Colonic mucosa (tissue), 4 donors: Measurements from ENCODE around the gene ZSWIM6. TPM values are rescaled to one million over a fixed set of nuclear protein-coding genes. Genes with fewer than 3 reads are reported as not detected.
A peak's percentile ranks its signal among the peaks of the same experiment; 100 is the strongest.

Experiments
- DNase-seq: peaks from one replicate; pipeline ENCODE4 v3.0.0-alpha.2; 2020
- H3K27ac ChIP-seq: fragments of 200-600 bp; one replicate; pipeline ENCODE4 v1.8.0; 2021
- H3K27me3 ChIP-seq: fragments of 200-600 bp; one replicate; pipeline ENCODE4 v1.8.0; 2021
- H3K36me3 ChIP-seq: fragments of 200-600 bp; one replicate; pipeline ENCODE4 v1.8.0; 2021
- H3K4me1 ChIP-seq: fragments of 200-600 bp; one replicate; pipeline ENCODE4 v1.8.0; 2021; ENCODE audit warnings: mild to moderate bottlenecking
- H3K4me3 ChIP-seq: fragments of 200-600 bp; one replicate; pipeline ENCODE4 v1.8.0; 2021
- H3K9ac ChIP-seq, 2 donors: one replicate each; pipeline ENCODE4 v1.7.0; 2013; ENCODE audit warnings: control low read depth in 2 of 2, low read depth in 2 of 2, low read length in 2 of 2
- H3K9me3 ChIP-seq: fragments of 200-600 bp; one replicate; pipeline ENCODE4 v1.8.0; 2021
- CTCF ChIP-seq: fragments of 200-600 bp; IDR thresholded peaks from one replicate; pipeline ENCODE4 v1.8.0; 2022; ENCODE audit warnings: antibody characterized with exemption, mild to moderate bottlenecking
- intact Hi-C: fragments of 100-400 bp; cut with DNase I; formaldehyde crosslinking; loops from one replicate; pipeline ENCODE4 v1.14.1; 2022
- total RNA-seq, 2 donors: library from RNA; stranded (reverse); fragmentation: NEBNext Ultra II Directional in 1 of 2; extraction: Animal tissue kit (Norgen Biotek cat#: 25700) in 1 of 2; gene quantifications; one replicate each; pipeline ENCODE4 v1.2.1, GENCODE V29; 2021
- donor health status: healthy.
- donor health status: DM: no; HTN: no; CAD: no.
- donor health status: DM: no; HTN: no; CAD: no.

The ZSWIM6 gene
- total RNA-seq, result 10 to 100 TPM; 16.4 to 24.5 TPM

GRCh38 chr5:61331407-61332357 is at the start of gene ZSWIM6:
TSS of gene ZSWIM6 (plus strand) at chr5:61332258. CDS start at chr5:61332273, 15 bp downstream.
- intact Hi-C loops, result loop anchor here (10.0 kb wide), 1 partner anchor 323 kb away; no protein-coding TSS in a partner anchor
- Histone ChIP-seq H3K27ac (peak within 1 kb of the TSS; percentile 97), H3K9ac (peak within 1 kb of the TSS; percentile 82 to 96), H3K27me3 (no peaks in the 10 kb centered on the region), H3K4me3 (peak within 1 kb of the TSS; percentile 78), H3K9me3 (no peaks in the 10 kb centered on the region), H3K4me1 (no peaks in the 10 kb centered on the region), H3K36me3 (no peaks in the 10 kb centered on the region)
- DNase-seq, result peak; percentile 99
- peak; percentile 1 for TF ChIP-seq CTCF

GRCh38 chr5:61283471-61283870 is 48.6 kb upstream of the ZSWIM6 start:
- DNase-seq, result no peak
- no peak overlapping the region for H3K9ac ChIP-seq
- H3K27ac ChIP-seq, result no peak overlapping the region
- no peaks in the 10 kb centered on the region for H3K27me3 ChIP-seq
- peaks cover 7% of the 10 kb centered on the region for H3K4me1 ChIP-seq
- H3K36me3 ChIP-seq, result no peaks in the 10 kb centered on the region
- H3K9me3 ChIP-seq, result no peaks in the 10 kb centered on the region
- TF ChIP-seq CTCF, result no peak
- no peak overlapping the region for H3K4me3 ChIP-seq
- intact Hi-C loops, result no loop called here

GRCh38 chr5:61285531-61285930 is 46.5 kb upstream of the ZSWIM6 start:
- no peak overlapping the region for H3K4me3 ChIP-seq
- H3K9ac ChIP-seq, result no peak overlapping the region
- H3K36me3 ChIP-seq, result no peaks in the 10 kb centered on the region
- no peaks in the 10 kb centered on the region for H3K27me3 ChIP-seq
- no peaks in the 10 kb centered on the region for H3K9me3 ChIP-seq
- no peak overlapping the region for H3K27ac ChIP-seq
- intact Hi-C loops, result no loop called here
- no peak for TF ChIP-seq CTCF
- no peak for DNase-seq
- H3K4me1 ChIP-seq, result peaks cover 1% of the 10 kb centered on the region

GRCh38 chr5:61286446-61287132 is 45.5 kb upstream of the ZSWIM6 start:
- no peak overlapping the region for H3K27ac ChIP-seq
- DNase-seq, result no peak
- no peaks in the 10 kb centered on the region for H3K27me3 ChIP-seq
- no peak overlapping the region for H3K9ac ChIP-seq
- H3K36me3 ChIP-seq, result no peaks in the 10 kb centered on the region
- peaks cover 4% of the 10 kb centered on the region for H3K4me1 ChIP-seq
- no peak for TF ChIP-seq CTCF
- intact Hi-C loops, result no loop called here
- no peaks in the 10 kb centered on the region for H3K9me3 ChIP-seq
- H3K4me3 ChIP-seq, result no peak overlapping the region

DNA sequence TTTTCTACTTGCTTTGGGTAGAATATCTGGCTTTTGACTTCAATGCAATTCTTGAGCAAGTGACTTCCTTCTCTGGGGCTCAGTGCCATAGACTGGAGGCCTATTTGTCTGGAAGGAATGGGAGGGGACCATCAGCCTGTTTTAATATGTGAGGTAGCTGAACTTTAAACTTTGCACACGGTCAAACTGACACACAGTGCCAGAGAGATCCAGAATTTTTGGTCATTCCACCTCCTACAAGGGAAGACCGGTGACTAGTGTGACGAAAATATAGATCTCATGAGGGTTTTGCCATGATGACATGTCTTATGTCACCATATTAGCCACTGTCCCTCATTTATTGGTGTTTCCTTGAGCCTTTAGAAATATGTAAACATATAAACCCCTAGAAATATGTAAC is 44.6 kb upstream of the ZSWIM6 start:
- intact Hi-C loops, result no loop called here
- H3K27me3 ChIP-seq, result no peaks in the 10 kb centered on the region
- H3K27ac ChIP-seq, result no peak overlapping the region
- no peak overlapping the region for H3K9ac ChIP-seq
- no peaks in the 10 kb centered on the region for H3K36me3 ChIP-seq
- DNase-seq, result peak; percentile 38
- TF ChIP-seq CTCF, result no peak
- H3K9me3 ChIP-seq, result no peaks in the 10 kb centered on the region
- no peak overlapping the region for H3K4me3 ChIP-seq
- peaks cover 4% of the 10 kb centered on the region for H3K4me1 ChIP-seq
